H9 (cell line): Measurements from ENCODE around the gene CLBA1. TPM values are rescaled to one million over a fixed set of nuclear protein-coding genes. Genes with fewer than 3 reads are reported as not detected.

Experiments used
- DNase-seq: peaks from one replicate; pipeline ENCODE4 v3.0.0-alpha.2; 2017
- H2AFZ ChIP-seq: one replicate; pipeline ENCODE4 v1.6.1; 2013; ENCODE audit warnings: mild to moderate bottlenecking, low read length, control low read depth, moderate library complexity
- H2AK5ac ChIP-seq: 2 replicates; pipeline ENCODE4 v1.6.1; 2013; ENCODE audit warnings: low read length, control low read depth, mixed read lengths; ENCODE audit not compliant: insufficient read length
- H2BK120ac ChIP-seq: one replicate; pipeline ENCODE4 v1.6.1; 2013; ENCODE audit warnings: low read depth, mild to moderate bottlenecking, low read length, control low read depth, inconsistent platforms; ENCODE audit not compliant: poor library complexity, severe bottlenecking
- H2BK12ac ChIP-seq: 2 replicates; pipeline ENCODE4 v1.6.1; 2013; ENCODE audit warnings: low read length, control low read depth, mixed read lengths, low read depth; ENCODE audit not compliant: insufficient read length
- H2BK15ac ChIP-seq: 2 replicates; pipeline ENCODE4 v1.6.1; 2013; ENCODE audit warnings: low read depth, low read length, control low read depth
- H2BK20ac ChIP-seq: one replicate; pipeline ENCODE4 v1.6.1; 2013; ENCODE audit warnings: low read depth, mild to moderate bottlenecking, low read length, control low read depth, inconsistent platforms; ENCODE audit not compliant: poor library complexity, severe bottlenecking
- H2BK5ac ChIP-seq: 2 replicates; pipeline ENCODE4 v1.6.1; 2013; ENCODE audit warnings: low read length, control low read depth, mixed read lengths; ENCODE audit not compliant: insufficient read length
- H3K14ac ChIP-seq: 2 replicates; pipeline ENCODE4 v1.6.1; 2013; ENCODE audit warnings: low read length, control low read depth; ENCODE audit not compliant: insufficient read depth
- H3K18ac ChIP-seq: 2 replicates; pipeline ENCODE4 v1.6.1; 2013; ENCODE audit warnings: low read depth, mild to moderate bottlenecking, mixed read lengths, low read length, control low read depth; ENCODE audit not compliant: insufficient read length
- H3K23ac ChIP-seq: 2 replicates; pipeline ENCODE4 v1.6.1; 2013; ENCODE audit warnings: low read length, control low read depth, mixed read lengths, low read depth; ENCODE audit not compliant: insufficient read length
- H3K23me2 ChIP-seq: 2 replicates; pipeline ENCODE4 v1.6.1; 2013; ENCODE audit warnings: low read depth, mild to moderate bottlenecking, mixed read lengths, low read length, control low read depth; ENCODE audit not compliant: insufficient read length, poor library complexity, severe bottlenecking
- H3K27ac ChIP-seq: 2 replicates; pipeline ENCODE4 v1.5.1; 2013; ENCODE audit warnings: low read length, control low read depth, mixed read lengths, low read depth; ENCODE audit not compliant: insufficient read length
- H3K27me3 ChIP-seq: 2 replicates; pipeline ENCODE4 v1.6.1; 2013; ENCODE audit warnings: low read length, control low read depth, inconsistent platforms; ENCODE audit not compliant: insufficient read depth
- H3K4ac ChIP-seq: 2 replicates; pipeline ENCODE4 v1.6.1; 2013; ENCODE audit warnings: low read depth, mild to moderate bottlenecking, control low read depth, inconsistent platforms, low read length, moderate library complexity
- H3K4me1 ChIP-seq: 2 replicates; pipeline ENCODE4 v1.6.1; 2013; ENCODE audit warnings: low read length, control low read depth, inconsistent platforms; ENCODE audit not compliant: insufficient read depth
- H3K4me2 ChIP-seq: 2 replicates; pipeline ENCODE4 v1.6.1; 2013; ENCODE audit warnings: low read length, control low read depth, mixed read lengths; ENCODE audit not compliant: insufficient read length, insufficient read depth
- H3K56ac ChIP-seq: 2 replicates; pipeline ENCODE4 v1.6.1; 2013; ENCODE audit warnings: low read depth, mild to moderate bottlenecking, mixed read lengths, low read length, control low read depth; ENCODE audit not compliant: insufficient read length
- H3K79me1 ChIP-seq: 2 replicates; pipeline ENCODE4 v1.6.1; 2013; ENCODE audit warnings: low read depth, mild to moderate bottlenecking, moderate library complexity, low read length, control low read depth, inconsistent platforms; ENCODE audit not compliant: insufficient read depth, poor library complexity, severe bottlenecking
- H3K79me2 ChIP-seq: 2 replicates; pipeline ENCODE4 v1.6.1; 2013; ENCODE audit warnings: low read length, control low read depth, inconsistent platforms; ENCODE audit not compliant: insufficient read depth
- H3K9ac ChIP-seq: 2 replicates; pipeline ENCODE4 v1.6.1; 2013; ENCODE audit warnings: low read length, control low read depth, mixed read lengths; ENCODE audit not compliant: insufficient read length; ENCODE audit errors: extremely low read depth
- H3K9me3 ChIP-seq: one replicate; pipeline ENCODE4 v1.6.1; 2013; ENCODE audit warnings: low read depth, low read length, inconsistent platforms; ENCODE audit not compliant: control insufficient read depth
- H3T11ph ChIP-seq: one replicate; pipeline ENCODE4 v1.6.1; 2013; ENCODE audit warnings: mild to moderate bottlenecking, low read length, control low read depth, inconsistent platforms
- H4K20me1 ChIP-seq: one replicate; pipeline ENCODE4 v1.6.1; 2013; ENCODE audit not compliant: control insufficient read depth, insufficient read length, insufficient read depth
- H4K5ac ChIP-seq: 2 replicates; pipeline ENCODE4 v1.6.1; 2013; ENCODE audit warnings: low read depth, mild to moderate bottlenecking, mixed read lengths, low read length, control low read depth; ENCODE audit not compliant: insufficient read length
- H4K8ac ChIP-seq: replicated peaks from 2 replicates; pipeline ENCODE4 v1.6.1; 2013; ENCODE audit warnings: low read length, control low read depth, mixed read lengths, low read depth; ENCODE audit not compliant: insufficient read length
- H4K91ac ChIP-seq: 2 replicates; pipeline ENCODE4 v1.6.1; 2013; ENCODE audit warnings: low read depth, mild to moderate bottlenecking, moderate library complexity, mixed read lengths, low read length, control low read depth; ENCODE audit not compliant: insufficient read length
- H3K27ac Mint-ChIP-seq, 3 experiments: 2 replicates in 2 of 3; 3 replicates in 1 of 3; pipeline ENCODE4 v1.8.0; 2020 to 2021; ENCODE audit warnings: mixed read lengths in 3 of 3, mild to moderate bottlenecking in 1 of 3, moderate library complexity in 1 of 3
- H3K27me3 Mint-ChIP-seq: 2 replicates; pipeline ENCODE4 v1.8.0; 2021; ENCODE audit warnings: low read depth, mild to moderate bottlenecking, moderate library complexity, mixed read lengths
- H3K36me3 Mint-ChIP-seq, 3 experiments: 2 replicates in 2 of 3; 3 replicates in 1 of 3; pipeline ENCODE4 v1.8.0; 2020 to 2021; ENCODE audit warnings: low read depth in 3 of 3, mixed read lengths in 3 of 3; ENCODE audit not compliant: insufficient read depth in 1 of 3
- H3K4me1 Mint-ChIP-seq, 2 experiments: 2 replicates each; pipeline ENCODE4 v1.8.0; 2020; ENCODE audit warnings: mixed read lengths in 2 of 2
- H3K4me3 Mint-ChIP-seq, 2 experiments: 2 replicates in 1 of 2; 3 replicates in 1 of 2; pipeline ENCODE4 v1.8.0; 2020 to 2021; ENCODE audit warnings: mild to moderate bottlenecking in 2 of 2, mixed read lengths in 2 of 2, moderate library complexity in 1 of 2
- H3K9me3 Mint-ChIP-seq, 2 experiments: 2 replicates in 1 of 2; 3 replicates in 1 of 2; pipeline ENCODE4 v1.8.0; 2020; ENCODE audit warnings: mild to moderate bottlenecking in 2 of 2, mixed read lengths in 2 of 2, moderate library complexity in 1 of 2
- CTCF ChIP-seq: fragments of 200-600 bp; sonication (generic); conservative IDR thresholded peaks from 3 replicates; pipeline ENCODE4 v1.8.0; 2021; ENCODE audit warnings: antibody characterized with exemption, mild to moderate bottlenecking
- WGBS: extraction: QIAGEN DNeasy Blood & Tissue Kit; methylation state at CpG from one replicate; pipeline ENCODE4 v1.1.7; 2013; ENCODE audit warnings: missing lambda C conversion rate, low lambda C conversion rate, mixed read lengths; ENCODE audit not compliant: insufficient read length; ENCODE audit errors: extremely low coverage; 5-methylcytosine and 5-hydroxymethylcytosine counted together
- total RNA-seq: library from RNA; stranded (reverse); gene quantifications from 2 replicates; pipeline ENCODE4 v1.2.1, GENCODE V29; 2021

Gene CLBA1
- total RNA-seq, 1 experiment from 2014 or later, result 2.4 TPM

- H4K8ac ChIP-seq, result no peak overlapping the region
- no peaks in the 10 kb centered on the region for H3K79me2 ChIP-seq
- TF ChIP-seq CTCF, result no peak
- H3K4me1 ChIP-seq, result no peaks in the 10 kb centered on the region
- H2AFZ ChIP-seq, result no peak overlapping the region
- H3K27ac ChIP-seq, result no peak overlapping the region
- no peak overlapping the region for H2BK120ac ChIP-seq
- H3K18ac ChIP-seq, result no peak overlapping the region
- H3K9ac ChIP-seq, result no peak overlapping the region
- H3K27ac Mint-ChIP-seq, result peak overlapping the region in 2 of 3 experiments; percentile 79 to 90; a peak in 2 of 7 replicates
- no peaks in the 10 kb centered on the region for H3K23me2 ChIP-seq
- WGBS, result no CpG with 5 or more reads among the region's 21 CpGs
- H3K79me1 ChIP-seq, result peaks cover 3% of the 10 kb centered on the region
- H4K5ac ChIP-seq, result no peak overlapping the region
- H3K14ac ChIP-seq, result no peak overlapping the region; the same call in 1 of the 2 replicates
- H3K23ac ChIP-seq, result no peak overlapping the region
- peaks cover 10 to 38% (median 27%) of the 10 kb centered on the region in 3 experiments; a peak in 6 of 7 replicates for H3K36me3 Mint-ChIP-seq
- H2BK20ac ChIP-seq, result no peak overlapping the region
- H2BK15ac ChIP-seq, result no peak overlapping the region
- H2AK5ac ChIP-seq, result no peak overlapping the region
- no peak overlapping the region for H2BK12ac ChIP-seq
- no peaks in the 10 kb centered on the region for H4K20me1 ChIP-seq
- H3K56ac ChIP-seq, result no peak overlapping the region
- H3T11ph ChIP-seq, result no peak overlapping the region
- H3K4me3 Mint-ChIP-seq, result no peak overlapping the region
- no peaks in the 10 kb centered on the region for H3K9me3 Mint-ChIP-seq
- no peaks in the 10 kb centered on the region for H3K4me1 Mint-ChIP-seq
- H3K9me3 ChIP-seq, result no peaks in the 10 kb centered on the region
- H4K91ac ChIP-seq, result no peak overlapping the region
- DNase-seq, result no peak
- H3K27me3 Mint-ChIP-seq, result no peaks in the 10 kb centered on the region
- no peak overlapping the region for H3K4ac ChIP-seq
- no peak overlapping the region for H3K4me2 ChIP-seq
- no peak overlapping the region for H2BK5ac ChIP-seq
- H3K27me3 ChIP-seq, result no peaks in the 10 kb centered on the region
These were observed 20.6 kb downstream of the CLBA1 start for GRCh38 chr14:105005929-105006830.
